ENCODE data around the gene C1QTNF9.

DNA sequence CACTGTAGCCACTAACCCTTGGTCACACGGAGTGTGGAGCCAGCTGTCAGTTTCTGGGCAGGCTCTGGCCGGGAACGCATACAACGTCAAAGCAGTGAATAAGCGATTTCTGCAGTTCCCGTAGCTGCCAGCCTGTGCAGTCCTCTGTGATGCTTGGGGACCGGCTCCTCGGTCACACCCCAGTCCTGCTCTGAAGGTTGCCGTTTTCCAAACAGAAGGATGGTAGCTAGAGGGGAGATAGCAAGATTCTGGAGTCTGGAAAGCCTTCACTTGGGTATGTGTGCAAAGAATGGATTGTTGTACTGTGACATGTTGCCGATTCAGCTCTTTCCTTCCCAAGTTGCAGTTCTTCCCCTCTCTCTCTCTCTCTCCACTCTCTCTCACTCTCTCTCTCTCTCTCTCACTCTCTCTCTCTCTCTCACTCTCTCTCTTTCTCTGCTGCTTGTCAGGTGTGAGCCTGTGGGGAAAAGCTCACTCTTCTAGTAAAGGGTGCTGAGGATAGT lies 38.7 kb upstream of the C1QTNF9 start:
- TF ChIP-seq CTCF (IDR thresholded peaks at IDR 0.05): peak in 5 of 6 experiments; percentile 66 to 100 (median 76)
- TF ChIP-seq POLR2A (IDR thresholded peaks at IDR 0.05): peak in 1 of 2 donors; percentile 54
